Activated CD4-positive, alpha-beta T cell treated with anti-CD3 and anti-CD28 coated beads, Interleukin-2, amount 50 U/mL, for 16 hours (primary cell): ENCODE data around the gene TRIM46.

Experiments used
- DNase-seq: peaks from one replicate; pipeline ENCODE4 v3.0.0-alpha.2; 2020

Gene TRIM46, protein sequence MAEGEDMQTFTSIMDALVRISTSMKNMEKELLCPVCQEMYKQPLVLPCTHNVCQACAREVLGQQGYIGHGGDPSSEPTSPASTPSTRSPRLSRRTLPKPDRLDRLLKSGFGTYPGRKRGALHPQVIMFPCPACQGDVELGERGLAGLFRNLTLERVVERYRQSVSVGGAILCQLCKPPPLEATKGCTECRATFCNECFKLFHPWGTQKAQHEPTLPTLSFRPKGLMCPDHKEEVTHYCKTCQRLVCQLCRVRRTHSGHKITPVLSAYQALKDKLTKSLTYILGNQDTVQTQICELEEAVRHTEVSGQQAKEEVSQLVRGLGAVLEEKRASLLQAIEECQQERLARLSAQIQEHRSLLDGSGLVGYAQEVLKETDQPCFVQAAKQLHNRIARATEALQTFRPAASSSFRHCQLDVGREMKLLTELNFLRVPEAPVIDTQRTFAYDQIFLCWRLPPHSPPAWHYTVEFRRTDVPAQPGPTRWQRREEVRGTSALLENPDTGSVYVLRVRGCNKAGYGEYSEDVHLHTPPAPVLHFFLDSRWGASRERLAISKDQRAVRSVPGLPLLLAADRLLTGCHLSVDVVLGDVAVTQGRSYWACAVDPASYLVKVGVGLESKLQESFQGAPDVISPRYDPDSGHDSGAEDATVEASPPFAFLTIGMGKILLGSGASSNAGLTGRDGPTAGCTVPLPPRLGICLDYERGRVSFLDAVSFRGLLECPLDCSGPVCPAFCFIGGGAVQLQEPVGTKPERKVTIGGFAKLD

DNA sequence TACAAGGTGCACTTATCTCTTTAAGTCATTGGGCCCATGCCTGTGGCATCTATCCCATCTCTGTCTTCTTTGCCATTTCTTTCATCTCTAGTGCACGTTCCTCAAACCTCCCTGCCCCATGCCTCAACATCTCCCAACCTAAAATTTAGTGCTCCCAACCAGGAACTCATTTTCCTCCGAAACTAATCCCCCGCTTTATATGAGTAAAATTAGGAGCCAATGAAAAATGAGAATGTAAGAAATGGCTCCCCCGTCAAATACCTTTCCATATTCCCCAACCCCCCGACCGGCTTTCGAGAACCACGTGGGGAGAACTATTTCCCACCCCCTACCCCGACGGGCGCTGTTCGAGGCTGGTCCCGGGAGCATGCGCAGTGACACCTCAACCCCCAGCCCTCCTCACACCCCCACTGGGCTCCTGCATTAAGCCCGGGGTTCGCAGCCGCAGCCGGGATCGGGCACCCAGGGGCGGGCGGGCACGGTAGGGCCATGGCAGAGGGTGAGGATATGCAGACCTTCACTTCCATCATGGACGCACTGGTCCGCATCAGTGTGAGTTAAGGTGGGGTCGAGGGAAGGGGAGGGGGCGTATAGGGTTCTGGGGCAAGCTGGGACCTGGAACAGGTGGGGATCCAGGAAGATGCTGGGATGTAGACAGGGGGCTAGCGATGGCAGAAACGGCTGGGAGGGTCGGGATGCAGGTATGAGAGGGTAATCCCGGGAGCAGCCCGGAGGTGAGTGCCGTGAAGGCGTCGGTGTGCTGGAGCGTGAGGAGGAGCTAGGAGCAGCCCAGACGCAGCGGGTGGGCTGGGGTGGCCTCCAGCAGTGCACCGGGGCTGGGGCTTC lies at the start of gene TRIM46:
Gene TRIM46, plus strand, starts transcription at position 372 of the 846 bp plus-strand sequence. Its CDS starts 118 bp downstream, at position 490.
- peak; percentile 84 for DNase-seq

DNA sequence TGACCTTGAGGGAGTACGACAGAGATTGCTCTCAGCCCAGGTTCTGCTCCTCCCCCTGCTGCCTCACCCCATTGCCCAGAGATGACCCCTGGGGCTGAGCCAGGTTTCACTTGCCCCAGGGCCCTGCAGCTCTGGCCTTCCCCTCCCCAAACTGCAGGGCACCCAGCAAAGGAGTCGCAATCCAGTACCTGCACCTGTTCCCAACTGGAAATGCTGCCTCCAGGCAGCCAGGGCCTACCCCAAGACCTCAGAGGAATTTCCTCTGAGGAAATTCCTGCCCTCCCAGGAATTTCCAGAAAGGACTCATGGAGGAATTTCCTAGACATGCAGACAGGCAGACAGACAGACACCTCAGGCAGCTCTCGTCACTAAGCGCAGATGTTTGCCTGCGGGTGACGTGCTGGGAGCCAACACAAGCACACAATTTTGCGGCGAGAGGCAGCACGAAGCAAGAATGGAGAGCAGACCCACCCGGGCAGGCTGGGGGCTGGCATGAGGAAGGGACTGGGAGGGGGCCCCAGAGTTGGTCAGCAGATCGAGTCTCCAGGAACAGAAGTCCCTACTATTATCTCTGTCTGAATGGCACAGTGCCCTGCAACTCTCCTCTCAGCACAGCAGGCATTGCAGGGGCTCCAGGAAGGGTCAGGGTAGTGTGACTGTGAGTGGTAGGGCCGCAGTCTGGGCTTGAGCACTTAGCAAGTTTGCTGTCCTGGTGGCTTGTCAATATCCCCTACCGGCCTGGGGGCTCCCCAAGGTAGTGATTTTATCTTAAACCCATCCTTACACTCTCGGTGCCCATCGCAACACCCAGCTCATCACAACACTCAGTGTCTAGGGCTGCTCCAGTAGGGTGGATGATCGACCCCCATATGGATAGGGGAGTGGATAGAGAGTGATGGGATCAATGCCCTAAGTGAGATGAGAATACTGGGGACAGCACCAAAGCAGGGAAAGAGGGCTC lies 48.9 kb upstream of the TRIM46 start:
- no peak for DNase-seq

- no peak for DNase-seq
Observed at GRCh38 chr1:155125511-155125945, 48.1 kb upstream of the TRIM46 start.

- DNase-seq, result no peak
Observed at GRCh38 chr1:155125946-155126555, 47.6 kb upstream of the TRIM46 start.

- no peak for DNase-seq
Observed at GRCh38 chr1:155126556-155127104, 47.0 kb upstream of the TRIM46 start.

GRCh38 chr1:155127105-155127966 lies 46.3 kb upstream of the TRIM46 start, which contains the start of gene EFNA1:
EFNA1 (plus strand) TSS chr1:155127876; CDS start chr1:155127978, 102 bp downstream.
- DNase-seq, result no peak

GRCh38 chr1:155127967-155128754 lies 45.5 kb upstream of the TRIM46 start:
- no peak for DNase-seq

- DNase-seq, result no peak
Observed at GRCh38 chr1:155128755-155129473, 44.7 kb upstream of the TRIM46 start.

GRCh38 chr1:155130272-155131006 lies 43.2 kb upstream of the TRIM46 start:
- no peak for DNase-seq

DNA sequence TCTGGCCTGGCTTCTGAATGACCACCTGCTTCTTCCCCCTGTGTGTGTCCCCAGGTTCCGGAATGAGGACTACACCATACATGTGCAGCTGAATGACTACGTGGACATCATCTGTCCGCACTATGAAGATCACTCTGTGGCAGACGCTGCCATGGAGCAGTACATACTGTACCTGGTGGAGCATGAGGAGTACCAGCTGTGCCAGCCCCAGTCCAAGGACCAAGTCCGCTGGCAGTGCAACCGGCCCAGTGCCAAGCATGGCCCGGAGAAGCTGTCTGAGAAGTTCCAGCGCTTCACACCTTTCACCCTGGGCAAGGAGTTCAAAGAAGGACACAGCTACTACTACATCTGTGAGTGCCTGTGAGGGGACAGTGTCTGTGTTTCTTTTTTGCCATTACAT lies 42.4 kb upstream of the TRIM46 start:
- DNase-seq, result no peak

DNA sequence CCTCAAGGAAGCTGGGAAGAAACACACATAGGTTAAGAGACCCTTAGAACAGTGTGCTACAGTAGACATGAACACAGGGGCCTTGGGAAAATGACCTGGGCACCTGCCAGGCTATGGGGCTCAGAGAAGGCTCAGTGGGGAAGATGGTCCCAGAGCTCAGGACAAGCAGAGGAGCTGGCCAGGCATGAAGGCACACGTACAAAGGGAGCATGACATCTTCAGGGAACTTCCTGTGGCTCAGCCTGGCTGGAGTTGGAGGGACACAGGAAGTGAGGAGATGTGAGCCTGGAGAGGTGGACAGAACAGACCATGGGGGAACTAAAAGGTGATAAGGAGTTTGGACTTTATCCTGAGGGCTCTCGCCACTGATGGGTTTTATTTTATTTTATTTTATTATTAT lies 41.8 kb upstream of the TRIM46 start:
- DNase-seq, result no peak

DNA sequence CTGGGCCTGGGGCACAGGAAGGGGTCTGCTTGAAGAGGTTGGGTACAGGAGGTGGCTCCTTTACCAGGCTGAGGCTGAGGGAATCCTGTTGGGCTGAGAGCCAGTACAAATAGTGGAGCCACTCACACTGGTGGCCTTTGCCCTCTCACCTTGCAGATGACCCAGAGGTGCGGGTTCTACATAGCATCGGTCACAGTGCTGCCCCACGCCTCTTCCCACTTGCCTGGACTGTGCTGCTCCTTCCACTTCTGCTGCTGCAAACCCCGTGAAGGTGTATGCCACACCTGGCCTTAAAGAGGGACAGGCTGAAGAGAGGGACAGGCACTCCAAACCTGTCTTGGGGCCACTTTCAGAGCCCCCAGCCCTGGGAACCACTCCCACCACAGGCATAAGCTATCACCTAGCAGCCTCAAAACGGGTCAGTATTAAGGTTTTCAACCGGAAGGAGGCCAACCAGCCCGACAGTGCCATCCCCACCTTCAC lies 39.8 kb upstream of the TRIM46 start:
- no peak for DNase-seq

- DNase-seq, result no peak
Observed at GRCh38 chr1:155134322-155134721, 39.3 kb upstream of the TRIM46 start.

GRCh38 chr1:155134880-155135414 lies 38.7 kb upstream of the TRIM46 start:
- DNase-seq, result peak; percentile 68

DNA sequence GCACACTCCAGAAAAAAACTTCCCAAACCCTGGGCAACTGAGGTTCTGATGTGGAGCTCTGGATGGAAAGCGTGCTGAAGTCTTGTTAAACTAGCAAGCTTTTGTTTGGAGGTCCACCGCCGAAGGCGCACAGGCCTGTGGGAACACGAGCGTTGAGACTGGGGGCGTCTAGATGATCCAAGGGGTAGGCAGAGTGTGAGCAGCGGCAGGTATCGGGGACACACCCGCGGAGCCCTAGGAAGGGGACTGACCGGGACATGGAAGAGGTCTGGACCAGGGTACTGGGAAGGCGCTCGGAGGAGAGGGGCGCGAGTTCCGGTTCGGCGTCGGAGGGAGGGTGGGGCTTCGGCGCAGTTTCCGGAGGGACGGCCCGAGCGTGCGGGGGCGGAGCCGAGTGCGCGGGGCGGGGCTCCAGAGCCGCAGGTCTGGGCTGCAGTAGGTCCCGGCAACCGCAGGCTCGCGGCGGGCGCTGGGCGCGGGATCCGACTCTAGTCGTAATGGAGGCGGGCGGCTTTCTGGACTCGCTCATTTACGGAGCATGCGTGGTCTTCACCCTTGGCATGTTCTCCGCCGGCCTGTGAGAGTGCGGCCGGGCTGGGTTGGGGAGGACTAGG lies 38.1 kb upstream of the TRIM46 start, which contains the start of gene SLC50A1:
Gene SLC50A1, plus strand, starts transcription at position 438 of the 614 bp plus-strand sequence. Its CDS starts 60 bp downstream, at position 498.
- DNase-seq, result peak; percentile 95

DNA sequence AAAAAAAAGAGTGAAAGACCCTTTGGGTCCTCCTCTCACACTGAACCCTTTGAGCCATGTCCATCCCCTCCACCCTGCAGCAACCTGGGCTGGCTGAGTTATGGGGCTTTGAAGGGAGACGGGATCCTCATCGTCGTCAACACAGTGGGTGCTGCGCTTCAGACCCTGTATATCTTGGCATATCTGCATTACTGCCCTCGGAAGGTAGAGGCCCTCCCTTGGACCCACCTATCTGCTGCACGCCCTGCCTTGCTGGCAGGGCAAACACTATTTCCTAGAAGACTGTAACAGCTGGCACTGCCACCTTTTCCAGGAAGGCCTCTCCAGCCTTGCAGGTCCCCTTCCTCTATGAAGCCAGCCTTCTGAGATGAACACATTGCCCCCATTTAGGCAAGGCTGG lies 36.9 kb upstream of the TRIM46 start:
- peak; percentile 51 for DNase-seq
